Measurements from ENCODE around the gene WSCD2.
"Not testable (repeated sequence)": the region's sequence is repeated elsewhere in the genome, so short reads cannot be mapped to it uniquely, and the experiment has no call there.

WSCD2 gene

DNA sequence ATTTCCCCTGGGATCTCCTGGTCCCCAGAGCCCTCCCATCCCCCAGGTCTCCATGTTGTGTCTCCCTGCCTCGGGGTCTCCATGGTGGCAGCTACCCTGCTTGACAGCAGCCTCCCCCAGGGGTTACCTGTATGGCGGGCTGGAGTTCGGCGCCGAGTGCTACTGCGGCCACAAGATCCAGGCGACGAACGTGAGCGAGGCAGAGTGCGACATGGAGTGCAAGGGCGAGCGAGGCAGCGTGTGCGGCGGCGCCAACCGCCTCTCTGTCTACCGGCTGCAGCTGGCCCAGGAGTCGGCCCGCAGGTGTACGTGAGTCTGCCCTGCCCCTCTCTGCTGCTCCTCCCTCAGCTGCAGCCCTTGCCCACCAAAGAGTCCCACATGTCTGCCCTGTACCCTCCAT is 80.9 kb downstream of the WSCD2 start:
- no peaks in the 10 kb centered on the region for H3K27me3 ChIP-seq
- no peaks in the 10 kb centered on the region for H3K36me3 ChIP-seq
- no peak for TF ChIP-seq CTCF (IDR thresholded peaks at IDR 0.05)
- H3K4me1 ChIP-seq: peaks cover 0 to 4% (median 0%) of the 10 kb centered on the region in 4 donors
- no peak overlapping the region for H3K4me3 ChIP-seq
- no peak overlapping the region for H3K27ac ChIP-seq
- intact Hi-C loops (cut with DNase I; ENCODE audit: low total_unique reads): no loop called here
- DNase-seq: no peak
- H3K9me3 ChIP-seq: no peaks in the 10 kb centered on the region

- intact Hi-C loops (cut with DNase I; ENCODE audit: low total_unique reads): no loop called here
- no peak for DNase-seq
- TF ChIP-seq CTCF (IDR thresholded peaks at IDR 0.05): no peak
- Histone ChIP-seq H3K27me3 (no peaks in the 10 kb centered on the region), H3K9me3 (no peaks in the 10 kb centered on the region), H3K4me1 (peaks cover 0 to 4% (median 0%) of the 10 kb centered on the region in 4 donors), H3K4me3 (no peak overlapping the region), H3K36me3 (no peaks in the 10 kb centered on the region), H3K27ac (no peak overlapping the region)
Measured at GRCh38 chr12:108211157-108211556, 82.1 kb downstream of the WSCD2 start.

DNA sequence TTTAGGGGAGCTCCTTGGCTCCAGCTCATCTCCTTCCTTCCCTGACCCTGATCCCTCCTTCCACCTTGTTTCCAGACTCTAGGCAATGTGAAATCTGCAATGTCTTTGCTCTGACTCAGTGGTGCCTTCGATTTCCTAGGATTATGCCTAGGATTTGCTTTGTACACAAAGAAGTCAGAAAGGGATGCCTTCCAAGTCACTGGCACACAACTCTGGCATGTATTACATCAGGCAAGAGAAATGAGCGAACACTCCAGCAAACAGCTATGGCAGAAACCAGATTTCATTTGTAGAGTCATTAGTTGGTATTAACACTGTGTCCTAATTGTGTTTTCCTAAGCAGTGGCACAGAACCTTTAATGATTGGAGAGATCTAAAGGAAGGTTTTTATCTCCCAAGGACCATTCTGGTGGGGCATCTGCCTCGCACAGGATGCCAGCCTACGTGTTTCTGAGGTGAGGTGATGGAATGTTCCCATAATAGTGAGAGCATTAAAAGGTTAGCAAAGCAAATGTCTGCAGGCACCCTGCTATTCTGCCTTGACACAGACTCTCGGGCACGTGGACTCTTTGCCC is 84.9 kb downstream of the WSCD2 start:
- TF ChIP-seq CTCF (IDR thresholded peaks at IDR 0.05): no peak
- Histone ChIP-seq H3K4me1 (peaks cover 0 to 4% (median 0%) of the 10 kb centered on the region in 4 donors), H3K4me3 (no peak overlapping the region), H3K27ac (no peak overlapping the region), H3K27me3 (no peaks in the 10 kb centered on the region), H3K9me3 (no peaks in the 10 kb centered on the region), H3K36me3 (no peaks in the 10 kb centered on the region)
- no peak for DNase-seq
- intact Hi-C loops (cut with DNase I; ENCODE audit: low total_unique reads): no loop called here

DNA sequence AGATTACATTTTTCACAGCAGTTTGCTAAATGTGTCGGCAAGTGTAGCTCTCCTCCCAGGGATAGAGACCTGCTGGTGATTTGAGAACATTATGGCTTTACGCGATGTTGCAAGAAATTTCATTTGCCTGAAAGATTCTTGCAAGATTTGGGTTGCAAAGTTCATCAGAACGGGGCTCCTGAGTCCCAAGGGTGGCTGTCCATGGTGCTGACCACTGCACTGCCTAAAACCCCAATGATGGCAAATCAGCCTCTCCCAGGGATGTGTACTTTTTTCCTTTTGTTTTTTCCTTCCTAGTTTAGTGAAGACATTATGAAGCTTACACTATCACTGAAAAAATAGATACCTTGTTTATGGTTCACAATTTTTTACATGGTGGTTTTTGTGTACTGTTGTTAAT is 85.4 kb downstream of the WSCD2 start:
- intact Hi-C loops (cut with DNase I; ENCODE audit: low total_unique reads): no loop called here
- Histone ChIP-seq H3K4me1 (no peaks in the 10 kb centered on the region), H3K36me3 (no peaks in the 10 kb centered on the region), H3K27ac (no peak overlapping the region), H3K9me3 (no peaks in the 10 kb centered on the region), H3K4me3 (no peak overlapping the region), H3K27me3 (no peaks in the 10 kb centered on the region)
- TF ChIP-seq CTCF (IDR thresholded peaks at IDR 0.05): no peak
- no peak for DNase-seq

DNA sequence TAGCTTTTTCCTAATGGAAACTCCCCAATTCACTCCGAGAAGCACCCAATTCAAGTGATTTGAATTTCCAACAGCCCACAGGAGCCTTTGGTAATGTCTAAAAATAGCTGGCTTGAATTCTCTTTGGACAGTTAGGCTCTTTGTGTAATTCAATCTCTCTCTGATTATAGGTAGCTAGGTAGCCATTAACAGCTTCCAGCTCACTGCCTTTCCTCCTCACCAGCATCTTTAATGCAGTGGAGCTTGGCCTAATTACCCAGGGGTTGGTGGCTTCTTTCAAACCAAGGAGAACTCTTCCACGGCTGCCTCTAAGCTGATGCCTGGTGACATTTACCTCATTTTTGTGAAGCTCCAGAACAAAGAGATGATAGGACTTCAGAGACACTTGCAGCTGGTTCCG is 86.4 kb downstream of the WSCD2 start:
- Histone ChIP-seq H3K4me1 (no peaks in the 10 kb centered on the region), H3K9me3 (no peaks in the 10 kb centered on the region), H3K36me3 (no peaks in the 10 kb centered on the region), H3K27me3 (no peaks in the 10 kb centered on the region), H3K4me3 (no peak overlapping the region), H3K27ac (no peak overlapping the region)
- intact Hi-C loops (cut with DNase I; ENCODE audit: low total_unique reads): no loop called here
- no peak for TF ChIP-seq CTCF (IDR thresholded peaks at IDR 0.05)
- no peak for DNase-seq

GRCh38 chr12:108218921-108219320 is 89.8 kb downstream of the WSCD2 start:
- no peak for DNase-seq
- Histone ChIP-seq H3K36me3 (no peaks in the 10 kb centered on the region), H3K27ac (no peak overlapping the region), H3K9me3 (no peaks in the 10 kb centered on the region), H3K4me3 (no peak overlapping the region), H3K4me1 (no peaks in the 10 kb centered on the region), H3K27me3 (no peaks in the 10 kb centered on the region)
- intact Hi-C loops (cut with DNase I; ENCODE audit: low total_unique reads): no loop called here
- no peak for TF ChIP-seq CTCF (IDR thresholded peaks at IDR 0.05)

- H3K27ac ChIP-seq; intact Hi-C loops (cut with DNase I; ENCODE audit: low total_unique reads): not testable (repeated sequence)
Measured at GRCh38 chr12:108225101-108225500, 96.0 kb downstream of the WSCD2 start.

More at GRCh38 chr12:108225101-108225500, 96.0 kb downstream of the WSCD2 start:
- H3K4me1 ChIP-seq, H3K36me3 ChIP-seq, DNase-seq, H3K9me3 ChIP-seq, H3K4me3 ChIP-seq, H3K27me3 ChIP-seq: not testable (repeated sequence)
